Keratinocyte (primary cell): ENCODE measurements around the gene GAREM1. TPM values are rescaled to one million over a fixed set of nuclear protein-coding genes. Genes with fewer than 3 reads are reported as not detected.

Experiments
- DNase-seq: peaks from one replicate; pipeline ENCODE4 v3.0.0-alpha.2; 2011; ENCODE audit warnings: low read depth, missing footprints, low spot score
- FAIRE-seq: peaks from 2 replicates; lab custom pipeline; 2011; peaks lifted over from hg19 to GRCh38; lab: Jason Lieb, UNC
- H2AFZ ChIP-seq: 2 replicates; pipeline ENCODE4 v1.6.0; 2012; ENCODE audit warnings: low read length, control low read depth, inconsistent platforms; ENCODE audit not compliant: control insufficient read depth
- H3K27ac ChIP-seq: 2 replicates; pipeline ENCODE4 v1.5.1; 2011; ENCODE audit warnings: low read length; ENCODE audit not compliant: control insufficient read depth, insufficient read depth
- H3K27me3 ChIP-seq: 3 replicates; pipeline ENCODE4 v1.6.0; 2011; ENCODE audit warnings: low read length; ENCODE audit not compliant: control insufficient read depth, insufficient read depth; ENCODE audit errors: extremely low read depth
- H3K36me3 ChIP-seq, 2 experiments: 2 replicates in 1 of 2; 3 replicates in 1 of 2; pipeline ENCODE4 v1.5.1; 2011; ENCODE audit warnings: low read length in 2 of 2, mild to moderate bottlenecking in 1 of 2; ENCODE audit not compliant: control insufficient read depth in 2 of 2, insufficient read depth in 2 of 2; ENCODE audit errors: extremely low read depth in 1 of 2
- H3K4me1 ChIP-seq: 3 replicates; pipeline ENCODE4 v1.5.1; 2011; ENCODE audit warnings: low read length; ENCODE audit not compliant: control insufficient read depth, insufficient read depth; ENCODE audit errors: extremely low read depth
- H3K4me2 ChIP-seq: 3 replicates; pipeline ENCODE4 v1.6.0; 2011; ENCODE audit warnings: low read depth, low read length; ENCODE audit not compliant: control insufficient read depth, insufficient read depth; ENCODE audit errors: extremely low read depth
- H3K4me3 ChIP-seq, 3 experiments: fragments of 200-600 bp in 1 of 3; sonication (generic) in 1 of 3; 2 replicates in 2 of 3; 3 replicates in 1 of 3; pipeline ENCODE4 v1.5.1; 2011 to 2016; ENCODE audit warnings: low read length in 3 of 3, mild to moderate bottlenecking in 3 of 3, control low read depth in 2 of 3, inconsistent platforms in 1 of 3, low read depth in 1 of 3, mixed read lengths in 1 of 3, mixed run types in 1 of 3, moderate library complexity in 1 of 3; ENCODE audit not compliant: control insufficient read depth in 2 of 3, insufficient read depth in 2 of 3; ENCODE audit errors: extremely low read depth in 1 of 3
- H3K79me2 ChIP-seq: 2 replicates; pipeline ENCODE4 v1.6.0; 2012; ENCODE audit warnings: low read length; ENCODE audit not compliant: control insufficient read depth, insufficient read depth
- H3K9ac ChIP-seq: 3 replicates; pipeline ENCODE4 v1.6.0; 2011; ENCODE audit warnings: low read length; ENCODE audit not compliant: control insufficient read depth, insufficient read depth; ENCODE audit errors: extremely low read depth
- H3K9me1 ChIP-seq: 3 replicates; pipeline ENCODE4 v1.6.0; 2011; ENCODE audit warnings: low read length; ENCODE audit not compliant: control insufficient read depth, insufficient read depth; ENCODE audit errors: extremely low read depth
- H3K9me3 ChIP-seq: 2 replicates; pipeline ENCODE4 v1.5.1; 2012; ENCODE audit warnings: low read depth, low read length; ENCODE audit not compliant: control insufficient read depth
- H4K20me1 ChIP-seq: 3 replicates; pipeline ENCODE4 v1.6.0; 2011; ENCODE audit warnings: low read length; ENCODE audit not compliant: control insufficient read depth, insufficient read depth; ENCODE audit errors: extremely low read depth
- EZH2 ChIP-seq: IDR thresholded peaks from one replicate; pipeline ENCODE4 v1.6.1; 2012; ENCODE audit warnings: inconsistent platforms, mild to moderate bottlenecking, low read length, moderate library complexity
- dilution Hi-C: fragments of 300-500 bp; cut with MboI; formaldehyde crosslinking; loops from one replicate; pipeline ENCODE4 v1.7.0; 2020; ENCODE audit warnings: low sequenced_read_pairs; ENCODE audit not compliant: extremely low pct_ligation_motif_present
- polyA plus RNA-seq, 5 experiments: library from polyadenylated mRNA; depleted of rRNA in 3 of 5; stranded (reverse) in 3 of 5; stranded (forward) in 1 of 5; unstranded in 1 of 5; fragments of >200 nt; gene quantifications; 1 replicate in 1 of 5; 2 replicates in 3 of 5; 3 replicates in 1 of 5; pipeline versions ENCODE4 v1.2.1 to v1.2.3, GENCODE V29; 2011 to 2012; ENCODE audit warnings: missing spikeins in 2 of 5, low read depth in 1 of 5, low replicate concordance in 1 of 5
- TF ChIP-seq, protein P1 (sequence below), 3 experiments: IDR thresholded peaks in 1 of 3; conservative IDR thresholded peaks in 1 of 3; optimal IDR thresholded peaks in 1 of 3; 2 replicates in 2 of 3; 3 replicates in 1 of 3; pipeline versions ENCODE3 to v1.5.1; 2011; ENCODE audit warnings: low read length in 3 of 3, mild to moderate bottlenecking in 3 of 3, moderate library complexity in 2 of 3, control low read depth in 1 of 3, inconsistent platforms in 1 of 3; ENCODE audit not compliant: insufficient read depth in 2 of 3; ENCODE audit errors: extremely low read depth in 1 of 3

The GAREM1 gene
- polyA plus RNA-seq, 1 donor (not counting 4 experiments of a cell fraction or from before 2014, with no cell fraction given) = 3.8 TPM

DNA sequence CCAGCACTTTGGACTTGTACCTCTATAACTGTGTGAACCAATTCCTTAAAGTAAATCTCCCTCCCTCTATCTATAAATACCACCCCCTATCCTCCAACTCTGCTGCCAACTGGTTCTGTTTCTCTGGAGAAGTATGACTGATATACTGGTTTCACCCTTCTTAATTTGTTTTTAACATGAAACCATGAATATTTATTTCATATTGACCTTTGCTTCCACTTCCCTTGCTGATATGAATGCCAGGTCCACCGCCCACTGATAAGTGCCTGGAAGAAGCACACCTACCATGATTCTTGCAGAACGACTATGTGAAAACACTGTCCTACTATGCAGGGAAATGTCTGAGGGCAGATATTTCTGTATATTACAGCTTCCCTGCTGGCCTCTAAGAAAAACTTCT is 131.6 kb downstream of the GAREM1 start:
- DNase-seq (no peak), FAIRE-seq (no peak)
- no peaks in the 10 kb centered on the region for H3K9me3 ChIP-seq
- H3K9me1 ChIP-seq = no peaks in the 10 kb centered on the region
- H3K36me3 ChIP-seq = no peaks in the 10 kb centered on the region
- H3K9ac ChIP-seq = no peak overlapping the region
- no peak overlapping the region for H2AFZ ChIP-seq
- H3K27ac ChIP-seq = no peak overlapping the region
- H3K4me2 ChIP-seq = no peak overlapping the region
- H3K79me2 ChIP-seq = no peaks in the 10 kb centered on the region
- H3K4me3 ChIP-seq = no peak overlapping the region
- dilution Hi-C loops = no loop called here
- no peaks in the 10 kb centered on the region for H3K4me1 ChIP-seq
- H3K27me3 ChIP-seq = no peaks in the 10 kb centered on the region
- no peaks in the 10 kb centered on the region for H4K20me1 ChIP-seq
- no peak for TF ChIP-seq EZH2
- TF ChIP-seq, protein P1, sequence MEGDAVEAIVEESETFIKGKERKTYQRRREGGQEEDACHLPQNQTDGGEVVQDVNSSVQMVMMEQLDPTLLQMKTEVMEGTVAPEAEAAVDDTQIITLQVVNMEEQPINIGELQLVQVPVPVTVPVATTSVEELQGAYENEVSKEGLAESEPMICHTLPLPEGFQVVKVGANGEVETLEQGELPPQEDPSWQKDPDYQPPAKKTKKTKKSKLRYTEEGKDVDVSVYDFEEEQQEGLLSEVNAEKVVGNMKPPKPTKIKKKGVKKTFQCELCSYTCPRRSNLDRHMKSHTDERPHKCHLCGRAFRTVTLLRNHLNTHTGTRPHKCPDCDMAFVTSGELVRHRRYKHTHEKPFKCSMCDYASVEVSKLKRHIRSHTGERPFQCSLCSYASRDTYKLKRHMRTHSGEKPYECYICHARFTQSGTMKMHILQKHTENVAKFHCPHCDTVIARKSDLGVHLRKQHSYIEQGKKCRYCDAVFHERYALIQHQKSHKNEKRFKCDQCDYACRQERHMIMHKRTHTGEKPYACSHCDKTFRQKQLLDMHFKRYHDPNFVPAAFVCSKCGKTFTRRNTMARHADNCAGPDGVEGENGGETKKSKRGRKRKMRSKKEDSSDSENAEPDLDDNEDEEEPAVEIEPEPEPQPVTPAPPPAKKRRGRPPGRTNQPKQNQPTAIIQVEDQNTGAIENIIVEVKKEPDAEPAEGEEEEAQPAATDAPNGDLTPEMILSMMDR (optimal IDR thresholded peaks at IDR 0.05 in 1 of 3, IDR thresholded peaks at IDR 0.05 in 1 of 3, conservative IDR thresholded peaks at IDR 0.05 in 1 of 3; ENCODE audit: extremely low read depth in 1 of 3, insufficient read depth in 2 of 3, low read length in 3 of 3) = no peak

DNA sequence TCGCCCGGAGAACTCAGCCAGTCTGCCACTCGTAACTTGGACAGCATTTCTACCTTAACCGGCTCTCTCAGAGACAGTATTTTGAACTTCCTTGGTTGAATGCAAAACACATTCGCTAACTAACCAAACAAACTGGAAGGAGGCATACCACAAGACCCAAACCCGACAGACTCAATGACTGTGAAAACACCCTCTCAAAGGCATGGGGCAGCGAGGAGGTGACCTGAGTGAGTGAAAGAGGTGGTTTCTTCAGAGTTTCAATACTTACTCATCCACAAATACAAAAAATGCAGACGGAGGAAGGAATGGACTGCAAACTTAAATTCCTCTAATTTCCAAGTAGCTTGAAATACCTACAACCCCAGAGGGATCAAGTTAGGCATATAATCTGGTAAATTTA is 132.9 kb downstream of the GAREM1 start:
- Histone ChIP-seq H3K4me3 (no peak overlapping the region), H3K27ac (no peak overlapping the region), H3K4me1 (no peaks in the 10 kb centered on the region), H4K20me1 (no peaks in the 10 kb centered on the region), H3K4me2 (no peak overlapping the region), H3K27me3 (no peaks in the 10 kb centered on the region), H3K79me2 (no peaks in the 10 kb centered on the region), H3K9me3 (no peaks in the 10 kb centered on the region), H3K36me3 (no peaks in the 10 kb centered on the region), H3K9me1 (no peaks in the 10 kb centered on the region), H2AFZ (no peak overlapping the region), H3K9ac (no peak overlapping the region)
- FAIRE-seq (no peak), DNase-seq (no peak)
- TF ChIP-seq, protein P1 (optimal IDR thresholded peaks at IDR 0.05 in 1 of 3, IDR thresholded peaks at IDR 0.05 in 1 of 3, conservative IDR thresholded peaks at IDR 0.05 in 1 of 3; ENCODE audit: extremely low read depth in 1 of 3, insufficient read depth in 2 of 3, low read length in 3 of 3) = no peak
- no peak for TF ChIP-seq EZH2
- dilution Hi-C loops = no loop called here
